Esophagus squamous epithelium (tissue), 5 donors: Measurements from ENCODE around the gene CENPV. TPM values are rescaled to one million over a fixed set of nuclear protein-coding genes. Genes with fewer than 3 reads are reported as not detected.

Experiments
- DNase-seq: peaks from one replicate; lab custom pipeline; 2025; lab: John Stamatoyannopoulos, UW
- H3K27ac ChIP-seq, 4 donors: fragments of 200-600 bp; sonication (generic); one replicate each; pipeline ENCODE4 v1.5.1; 2016 to 2019; ENCODE audit warnings: mild to moderate bottlenecking in 1 of 4
- H3K27me3 ChIP-seq, 4 donors: fragments of 200-600 bp; sonication (generic); 1 replicate in 3 of 4; 2 replicates in 1 of 4; pipeline versions ENCODE4 v1.5.1 to v1.6.0; 2017 to 2021; ENCODE audit warnings: antibody characterized with exemption in 1 of 4
- H3K36me3 ChIP-seq, 3 donors: fragments of 200-600 bp; sonication (generic); one replicate each; pipeline ENCODE4 v1.5.1; 2016 to 2019
- H3K4me1 ChIP-seq, 3 donors: fragments of 200-600 bp; sonication (generic); one replicate each; pipeline ENCODE4 v1.5.1; 2017 to 2019
- H3K4me3 ChIP-seq, 4 donors: fragments of 200-600 bp; sonication (generic); 1 replicate in 3 of 4; 2 replicates in 1 of 4; pipeline ENCODE4 v1.5.1; 2016 to 2019; ENCODE audit warnings: mild to moderate bottlenecking in 2 of 4, moderate library complexity in 1 of 4
- H3K9me3 ChIP-seq, 3 donors: fragments of 200-600 bp; sonication (generic); one replicate each; pipeline ENCODE4 v1.5.1; 2016 to 2019
- CTCF ChIP-seq, 6 experiments: fragments of 450-650 bp in 4 of 6; fragments of 200-600 bp in 2 of 6; sonication (generic) in 2 of 6; IDR thresholded peaks; one replicate each; pipeline ENCODE4 v1.5.1; 2016 to 2019; ENCODE audit warnings: antibody characterized with exemption in 6 of 6, mild to moderate bottlenecking in 4 of 6, moderate library complexity in 4 of 6
- POLR2A ChIP-seq, 4 donors: fragments of 450-650 bp; IDR thresholded peaks; one replicate each; pipeline ENCODE4 v1.6.1; 2017; ENCODE audit warnings: antibody characterized with exemption in 4 of 4, mild to moderate bottlenecking in 4 of 4, moderate library complexity in 3 of 4
- WGBS, 2 donors: methylation state at CpG; one replicate each; pipeline ENCODE4 v1.1.5; 2018; 5-methylcytosine and 5-hydroxymethylcytosine counted together
- intact Hi-C: fragments of 100-400 bp; cut with DNase I; formaldehyde crosslinking; loops from one replicate; pipeline ENCODE4 v1.15.0; 2022
- total RNA-seq, 4 donors: library from RNA; depleted of rRNA; stranded (reverse); fragments of >200 nt; gene quantifications; one replicate each; pipeline ENCODE4 v1.1.0, GENCODE V29; 2016
- donor health status: DM: yes; HTN: yes; CAD: no.

The CENPV gene
- total RNA-seq, 4 donors from 2014 or later = 0.56 to 5.1 (median 1.5) TPM

- WGBS, 2 donors = 63 to 70% methylated on average over 5 of the region's 5 CpGs
These were observed 18.5 kb upstream of the CENPV start for GRCh38 chr17:16371742-16372141.

GRCh38 chr17:16364625-16365024 is 11.4 kb upstream of the CENPV start:
- no peak for TF ChIP-seq CTCF (IDR thresholded peaks at IDR 0.05)
- TF ChIP-seq POLR2A (IDR thresholded peaks at IDR 0.05) = no peak
- Histone ChIP-seq H3K27me3 (no peaks in the 10 kb centered on the region), H3K36me3 (no peaks in the 10 kb centered on the region), H3K4me3 (no peak overlapping the region), H3K27ac (no peak overlapping the region), H3K9me3 (no peaks in the 10 kb centered on the region), H3K4me1 (peaks cover 0 to 9% (median 0%) of the 10 kb centered on the region in 3 donors)
- no peak for DNase-seq
- intact Hi-C loops = loop anchor here (5.0 kb wide), 1 partner anchor 153 kb away; no protein-coding TSS in a partner anchor

More at GRCh38 chr17:16371742-16372141, 18.5 kb upstream of the CENPV start:
- Histone ChIP-seq H3K4me1 (peaks cover 0 to 6% (median 0%) of the 10 kb centered on the region in 3 donors), H3K36me3 (no peaks in the 10 kb centered on the region), H3K4me3 (no peak overlapping the region), H3K27ac (no peak overlapping the region), H3K27me3 (no peaks in the 10 kb centered on the region), H3K9me3 (no peaks in the 10 kb centered on the region)
- DNase-seq = no peak
- no peak for TF ChIP-seq POLR2A (IDR thresholded peaks at IDR 0.05)
- no peak for TF ChIP-seq CTCF (IDR thresholded peaks at IDR 0.05)
- intact Hi-C loops = no loop called here

GRCh38 chr17:16363749-16364536 is 10.7 kb upstream of the CENPV start:
- intact Hi-C loops = no loop called here
- Histone ChIP-seq H3K27me3 (no peaks in the 10 kb centered on the region), H3K4me3 (no peak overlapping the region), H3K27ac (no peak overlapping the region), H3K9me3 (no peaks in the 10 kb centered on the region), H3K36me3 (no peaks in the 10 kb centered on the region), H3K4me1 (peaks cover 0 to 9% (median 0%) of the 10 kb centered on the region in 3 donors)
- 10% methylated on average over 6 of the region's 6 CpGs for WGBS, 2 donors
- DNase-seq = no peak
- TF ChIP-seq CTCF (IDR thresholded peaks at IDR 0.05) (peak; percentile 71 to 98 (median 92)), POLR2A (IDR thresholded peaks at IDR 0.05) (no peak)

GRCh38 chr17:16361874-16362273 is 8.6 kb upstream of the CENPV start:
- TF ChIP-seq CTCF (IDR thresholded peaks at IDR 0.05) = no peak
- TF ChIP-seq POLR2A (IDR thresholded peaks at IDR 0.05) = no peak
- Histone ChIP-seq H3K4me3 (no peak overlapping the region), H3K36me3 (no peaks in the 10 kb centered on the region), H3K4me1 (peaks cover 0 to 9% (median 0%) of the 10 kb centered on the region in 3 donors), H3K9me3 (no peaks in the 10 kb centered on the region), H3K27me3 (no peaks in the 10 kb centered on the region), H3K27ac (no peak overlapping the region)
- WGBS, 2 donors = 67 to 68% methylated on average over 8 of the region's 8 CpGs
- intact Hi-C loops = no loop called here
- no peak for DNase-seq

- no peak for DNase-seq
- intact Hi-C loops = no loop called here
These were observed 5.1 kb upstream of the CENPV start for GRCh38 chr17:16358394-16358793.

More at GRCh38 chr17:16358394-16358793, 5.1 kb upstream of the CENPV start:
- H3K27me3 ChIP-seq = peaks cover 0 to 13% (median 0%) of the 10 kb centered on the region in 4 donors
- no peaks in the 10 kb centered on the region for H3K36me3 ChIP-seq
- no peak overlapping the region for H3K27ac ChIP-seq
- no peak for TF ChIP-seq CTCF (IDR thresholded peaks at IDR 0.05)
- no peak for TF ChIP-seq POLR2A (IDR thresholded peaks at IDR 0.05)
- H3K4me1 ChIP-seq = peaks cover 0 to 5% (median 0%) of the 10 kb centered on the region in 3 donors
- H3K9me3 ChIP-seq = no peaks in the 10 kb centered on the region
- H3K4me3 ChIP-seq = no peak overlapping the region
